ENCODE data around the gene SLC9A9.
"Not testable (repeated sequence)": the region's sequence is repeated elsewhere in the genome, so short reads cannot be mapped to it uniquely, and the experiment has no call there.

SLC9A9 gene

GRCh38 chr3:143806038-143806437 lies 42.2 kb downstream of the SLC9A9 start:
- Histone ChIP-seq H3K36me3 (no peaks in the 10 kb centered on the region), H3K4me3 (ENCODE audit: low read depth, low read length) (no peak overlapping the region), H3K27me3 (peaks cover 33% of the 10 kb centered on the region), H3K9me3 (no peaks in the 10 kb centered on the region), H3K4me1 (no peaks in the 10 kb centered on the region)
- no peak for TF ChIP-seq CTCF (IDR thresholded peaks at IDR 0.05; ENCODE audit: low read depth, low read length)
- no peak for DNase-seq

- not testable (repeated sequence) for DNase-seq; H3K4me1 ChIP-seq; H3K36me3 ChIP-seq; H3K9me3 ChIP-seq; H3K4me3 ChIP-seq (ENCODE audit: low read depth, low read length)
- peaks cover 31% of the 10 kb centered on the region for H3K27me3 ChIP-seq
Observed at GRCh38 chr3:143805476-143805875, 42.8 kb downstream of the SLC9A9 start.

GRCh38 chr3:143801046-143801445 lies 47.2 kb downstream of the SLC9A9 start:
- H3K9me3 ChIP-seq; H3K27me3 ChIP-seq; H3K4me1 ChIP-seq; H3K4me3 ChIP-seq (ENCODE audit: low read depth, low read length); DNase-seq; H3K36me3 ChIP-seq: not testable (repeated sequence)

GRCh38 chr3:143798151-143798550 lies 50.1 kb downstream of the SLC9A9 start:
- H3K27me3 ChIP-seq: peaks cover 11% of the 10 kb centered on the region
- DNase-seq; H3K36me3 ChIP-seq; H3K4me1 ChIP-seq; H3K9me3 ChIP-seq; H3K4me3 ChIP-seq (ENCODE audit: low read depth, low read length): not testable (repeated sequence)

GRCh38 chr3:143795874-143796273 lies 52.4 kb downstream of the SLC9A9 start:
- no peaks in the 10 kb centered on the region for H3K9me3 ChIP-seq
- H3K4me1 ChIP-seq: no peaks in the 10 kb centered on the region
- no peak overlapping the region for H3K4me3 ChIP-seq (ENCODE audit: low read depth, low read length)
- no peak for DNase-seq
- peaks cover 11% of the 10 kb centered on the region for H3K27me3 ChIP-seq
- no peak for TF ChIP-seq CTCF (IDR thresholded peaks at IDR 0.05; ENCODE audit: low read depth, low read length)
- no peaks in the 10 kb centered on the region for H3K36me3 ChIP-seq

GRCh38 chr3:143794793-143795462 lies 53.3 kb downstream of the SLC9A9 start:
- Histone ChIP-seq H3K4me3 (ENCODE audit: low read depth, low read length) (no peak overlapping the region), H3K9me3 (no peaks in the 10 kb centered on the region), H3K36me3 (no peaks in the 10 kb centered on the region), H3K27me3 (peaks cover 11% of the 10 kb centered on the region), H3K4me1 (no peaks in the 10 kb centered on the region)
- no peak for TF ChIP-seq CTCF (IDR thresholded peaks at IDR 0.05; ENCODE audit: low read depth, low read length)
- DNase-seq: no peak

GRCh38 chr3:143793971-143794370 lies 54.3 kb downstream of the SLC9A9 start:
- TF ChIP-seq CTCF (IDR thresholded peaks at IDR 0.05; ENCODE audit: low read depth, low read length): no peak
- H3K4me1 ChIP-seq: no peaks in the 10 kb centered on the region
- no peak for DNase-seq
- no peak overlapping the region for H3K4me3 ChIP-seq (ENCODE audit: low read depth, low read length)
- H3K27me3 ChIP-seq: peaks cover 11% of the 10 kb centered on the region
- no peaks in the 10 kb centered on the region for H3K9me3 ChIP-seq
- no peaks in the 10 kb centered on the region for H3K36me3 ChIP-seq

GRCh38 chr3:143791386-143791785 lies 56.9 kb downstream of the SLC9A9 start:
- DNase-seq: no peak
- Histone ChIP-seq H3K4me3 (ENCODE audit: low read depth, low read length) (no peak overlapping the region), H3K4me1 (0 out of 2 replicates have a peak, but pooled peaks cover 4% of the 10 kb centered on the region), H3K27me3 (peaks cover 6% of the 10 kb centered on the region; the same call in 1 of the 2 replicates), H3K9me3 (no peaks in the 10 kb centered on the region), H3K36me3 (no peaks in the 10 kb centered on the region)
- TF ChIP-seq CTCF (IDR thresholded peaks at IDR 0.05; ENCODE audit: low read depth, low read length): no peak

Measured in BE2C (cell line).